Hepatocyte (in vitro differentiated cells): ENCODE measurements around the gene FBP1. TPM values are rescaled to one million over a fixed set of nuclear protein-coding genes. Genes with fewer than 3 reads are reported as not detected.
"Not testable (repeated sequence)": the region's sequence is repeated elsewhere in the genome, so short reads cannot be mapped to it uniquely, and the experiment has no call there.

Experiments
- DNase-seq: peaks from one replicate; pipeline ENCODE4 v3.0.0-alpha.2; 2016; ENCODE audit warnings: low spot score
- H2AFZ ChIP-seq: fragments of 200-600 bp; sonication (generic); 2 replicates; pipeline ENCODE4 v1.6.0; 2016; ENCODE audit warnings: antibody characterized with exemption, mild to moderate bottlenecking
- H3K27ac ChIP-seq: fragments of 200-600 bp; sonication (generic); 2 replicates; pipeline ENCODE4 v1.5.1; 2016; ENCODE audit warnings: mild to moderate bottlenecking
- H3K27me3 ChIP-seq: fragments of 200-600 bp; sonication (generic); 2 replicates; pipeline ENCODE4 v1.6.1; 2016
- H3K36me3 ChIP-seq: fragments of 200-600 bp; sonication (generic); replicated peaks from 2 replicates; pipeline ENCODE4 v1.5.1; 2016; ENCODE audit warnings: low read depth; ENCODE audit not compliant: insufficient read depth
- H3K4me1 ChIP-seq: fragments of 200-600 bp; sonication (generic); 2 replicates; pipeline ENCODE4 v1.5.1; 2016; ENCODE audit warnings: mild to moderate bottlenecking, moderate library complexity; ENCODE audit not compliant: insufficient read depth
- H3K4me2 ChIP-seq: fragments of 200-600 bp; sonication (generic); 2 replicates; pipeline ENCODE4 v1.6.0; 2016
- H3K4me3 ChIP-seq: fragments of 200-600 bp; sonication (generic); 2 replicates; pipeline ENCODE4 v1.5.1; 2016; ENCODE audit warnings: mild to moderate bottlenecking
- H3K79me2 ChIP-seq: fragments of 200-600 bp; sonication (generic); 2 replicates; pipeline ENCODE4 v1.6.0; 2017; ENCODE audit warnings: mild to moderate bottlenecking
- H3K9me2 ChIP-seq: fragments of 200-600 bp; sonication (generic); replicated peaks from 2 replicates; pipeline ENCODE4 v1.6.0; 2017; ENCODE audit warnings: mild to moderate bottlenecking; ENCODE audit not compliant: insufficient read depth
- H3K9me3 ChIP-seq: fragments of 200-600 bp; sonication (generic); 2 replicates; pipeline ENCODE4 v1.5.1; 2016; ENCODE audit warnings: low read depth, mild to moderate bottlenecking
- H4K20me1 ChIP-seq: fragments of 200-600 bp; sonication (generic); 2 replicates; pipeline ENCODE4 v1.6.0; 2016; ENCODE audit warnings: mild to moderate bottlenecking; ENCODE audit not compliant: insufficient read depth, poor library complexity, severe bottlenecking
- EZH2 ChIP-seq: fragments of 200-600 bp; sonication (generic); IDR thresholded peaks from 2 replicates; pipeline ENCODE4 v1.6.1; 2016; ENCODE audit warnings: antibody characterized with exemption, mild to moderate bottlenecking, borderline replicate concordance
- EZH2phosphoT487 ChIP-seq: fragments of 200-600 bp; sonication (generic); IDR thresholded peaks from one replicate; pipeline ENCODE4 v1.6.1; 2018; ENCODE audit warnings: antibody characterized with exemption, mild to moderate bottlenecking, low read depth, moderate library complexity; ENCODE audit not compliant: unreplicated experiment, severe bottlenecking
- WGBS: methylation state at CpG from one replicate; pipeline ENCODE4 v1.1.6; 2016; ENCODE audit warnings: low lambda C conversion rate; ENCODE audit errors: missing lambda C conversion rate; 5-methylcytosine and 5-hydroxymethylcytosine counted together
- polyA plus RNA-seq: library from polyadenylated mRNA; unstranded; fragments of >200 nt; fragmentation: Nextera tagmentation; extraction: Ambion mirVana; gene quantifications from 2 replicates; pipeline ENCODE4 v1.2.1, GENCODE V29; 2016
- total RNA-seq: library from RNA; depleted of rRNA; stranded (reverse); fragments of >200 nt; gene quantifications from 2 replicates; pipeline ENCODE4 v1.2.3, GENCODE V29; 2014
- TF ChIP-seq, protein P1 (sequence below): fragments of 200-600 bp; sonication (generic); IDR thresholded peaks from 2 replicates; pipeline ENCODE4 v1.5.1; 2016; ENCODE audit warnings: antibody characterized with exemption, mild to moderate bottlenecking; ENCODE audit not compliant: poor library complexity

FBP1 gene
- total and polyA plus RNA-seq, 2 experiments from 2014 or later: 31.2 to 65.3 TPM

- H2AFZ ChIP-seq: no peak overlapping the region
- H3K9me2 ChIP-seq: no peaks in the 10 kb centered on the region
- DNase-seq: no peak
- H4K20me1 ChIP-seq: no peaks in the 10 kb centered on the region
- no peak overlapping the region for H3K27ac ChIP-seq
- H3K4me3 ChIP-seq: no peak overlapping the region
- H3K36me3 ChIP-seq: no peaks in the 10 kb centered on the region
- H3K9me3 ChIP-seq: no peaks in the 10 kb centered on the region
- H3K4me2 ChIP-seq: no peak overlapping the region
- TF ChIP-seq EZH2 (no peak), EZH2phosphoT487 (no peak)
- TF ChIP-seq, protein P1, sequence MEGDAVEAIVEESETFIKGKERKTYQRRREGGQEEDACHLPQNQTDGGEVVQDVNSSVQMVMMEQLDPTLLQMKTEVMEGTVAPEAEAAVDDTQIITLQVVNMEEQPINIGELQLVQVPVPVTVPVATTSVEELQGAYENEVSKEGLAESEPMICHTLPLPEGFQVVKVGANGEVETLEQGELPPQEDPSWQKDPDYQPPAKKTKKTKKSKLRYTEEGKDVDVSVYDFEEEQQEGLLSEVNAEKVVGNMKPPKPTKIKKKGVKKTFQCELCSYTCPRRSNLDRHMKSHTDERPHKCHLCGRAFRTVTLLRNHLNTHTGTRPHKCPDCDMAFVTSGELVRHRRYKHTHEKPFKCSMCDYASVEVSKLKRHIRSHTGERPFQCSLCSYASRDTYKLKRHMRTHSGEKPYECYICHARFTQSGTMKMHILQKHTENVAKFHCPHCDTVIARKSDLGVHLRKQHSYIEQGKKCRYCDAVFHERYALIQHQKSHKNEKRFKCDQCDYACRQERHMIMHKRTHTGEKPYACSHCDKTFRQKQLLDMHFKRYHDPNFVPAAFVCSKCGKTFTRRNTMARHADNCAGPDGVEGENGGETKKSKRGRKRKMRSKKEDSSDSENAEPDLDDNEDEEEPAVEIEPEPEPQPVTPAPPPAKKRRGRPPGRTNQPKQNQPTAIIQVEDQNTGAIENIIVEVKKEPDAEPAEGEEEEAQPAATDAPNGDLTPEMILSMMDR: no peak
- no peaks in the 10 kb centered on the region for H3K4me1 ChIP-seq
- no peaks in the 10 kb centered on the region for H3K27me3 ChIP-seq
- H3K79me2 ChIP-seq: no peaks in the 10 kb centered on the region
Observed at GRCh38 chr9:94566550-94566949, 72.8 kb downstream of the FBP1 start.

DNA sequence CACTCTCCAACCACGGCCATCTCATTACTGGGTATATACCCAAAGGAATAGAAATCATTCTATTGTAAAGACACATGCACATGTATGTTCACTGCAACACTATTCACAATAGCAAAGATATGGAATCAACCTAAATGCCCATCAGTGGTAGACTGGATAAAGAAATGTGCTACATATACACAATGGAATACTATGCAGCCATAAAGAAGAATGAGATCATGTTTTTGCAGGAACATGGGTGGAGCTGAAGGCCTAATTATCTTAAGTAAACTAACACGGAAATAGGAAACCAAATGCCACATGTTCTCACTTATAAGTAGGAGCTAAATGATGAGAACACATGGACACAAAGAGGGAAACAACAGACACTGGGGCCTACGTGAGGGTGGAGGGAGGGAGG is 75.0 kb downstream of the FBP1 start:
- not testable (repeated sequence) for H3K27me3 ChIP-seq, H3K4me2 ChIP-seq, H3K27ac ChIP-seq, H2AFZ ChIP-seq, H3K4me1 ChIP-seq, H3K4me3 ChIP-seq, H3K9me2 ChIP-seq, H3K36me3 ChIP-seq, H4K20me1 ChIP-seq, DNase-seq, H3K9me3 ChIP-seq
- 61% methylated on average over 3 of the region's 3 CpGs for WGBS
- H3K79me2 ChIP-seq: peaks cover 13% of the 10 kb centered on the region

- H3K27ac ChIP-seq: no peak overlapping the region
- H3K36me3 ChIP-seq: no peaks in the 10 kb centered on the region
- H3K9me3 ChIP-seq: no peaks in the 10 kb centered on the region
- no peaks in the 10 kb centered on the region for H3K27me3 ChIP-seq
- no peaks in the 10 kb centered on the region for H3K9me2 ChIP-seq
- no peak overlapping the region for H3K4me2 ChIP-seq
- no peak for TF ChIP-seq EZH2
- TF ChIP-seq EZH2phosphoT487: no peak
- TF ChIP-seq, protein P1: no peak
- H3K4me1 ChIP-seq: no peaks in the 10 kb centered on the region
- no peak overlapping the region for H2AFZ ChIP-seq
- no peaks in the 10 kb centered on the region for H4K20me1 ChIP-seq
- no peak overlapping the region for H3K4me3 ChIP-seq
- 94% methylated on average over 2 of the region's 2 CpGs for WGBS
- no peak for DNase-seq
- H3K79me2 ChIP-seq: peaks cover 20% of the 10 kb centered on the region
Observed at GRCh38 chr9:94563548-94563947, 75.8 kb downstream of the FBP1 start.

GRCh38 chr9:94560237-94560636 is 79.1 kb downstream of the FBP1 start:
- H3K4me2 ChIP-seq: no peak overlapping the region
- H2AFZ ChIP-seq: no peak overlapping the region
- H3K27ac ChIP-seq: no peak overlapping the region
- WGBS: 95% methylated on average over 6 of the region's 6 CpGs
- peaks cover 12% of the 10 kb centered on the region for H4K20me1 ChIP-seq
- no peak for DNase-seq
- H3K27me3 ChIP-seq: no peaks in the 10 kb centered on the region
- no peaks in the 10 kb centered on the region for H3K9me2 ChIP-seq
- peaks cover 8% of the 10 kb centered on the region for H3K4me1 ChIP-seq
- H3K9me3 ChIP-seq: no peaks in the 10 kb centered on the region
- H3K4me3 ChIP-seq: no peak overlapping the region
- H3K79me2 ChIP-seq: peaks cover 50% of the 10 kb centered on the region
- no peaks in the 10 kb centered on the region for H3K36me3 ChIP-seq
- TF ChIP-seq EZH2phosphoT487 (no peak), EZH2 (no peak)
- TF ChIP-seq, protein P1: no peak
